Measurements from ENCODE around the gene MYH10.

Gene MYH10

GRCh38 chr17:8426094-8426720 lies 204.3 kb downstream of the MYH10 start:
- H3K9me3 ChIP-seq (ENCODE audit: control insufficient read depth, insufficient read depth, low read length) = no peaks in the 10 kb centered on the region
- H3K36me3 ChIP-seq (ENCODE audit: insufficient read depth, low read length) = no peaks in the 10 kb centered on the region
- no peaks in the 10 kb centered on the region for H3K4me1 ChIP-seq (ENCODE audit: insufficient read depth, low read length)
- no peak overlapping the region for H3K9ac ChIP-seq (ENCODE audit: low read depth, low read length)
